Stimulated activated CD8-positive, alpha-beta memory T cell treated with anti-CD3 and anti-CD28 coated beads, Interleukin-12 subunit alpha, Interleukin-12 subunit beta, amount 100 ng/mL, for 1 hour (primary cell): Measurements from ENCODE around the gene SULF2.

ENCODE experiments used
- DNase-seq: peaks from one replicate; pipeline ENCODE4 v3.0.0-alpha.2; 2020; ENCODE audit warnings: low read depth

Gene SULF2

GRCh38 chr20:47784599-47785310, 526 bp downstream of the SULF2 start:
- DNase-seq, result no peak

DNA sequence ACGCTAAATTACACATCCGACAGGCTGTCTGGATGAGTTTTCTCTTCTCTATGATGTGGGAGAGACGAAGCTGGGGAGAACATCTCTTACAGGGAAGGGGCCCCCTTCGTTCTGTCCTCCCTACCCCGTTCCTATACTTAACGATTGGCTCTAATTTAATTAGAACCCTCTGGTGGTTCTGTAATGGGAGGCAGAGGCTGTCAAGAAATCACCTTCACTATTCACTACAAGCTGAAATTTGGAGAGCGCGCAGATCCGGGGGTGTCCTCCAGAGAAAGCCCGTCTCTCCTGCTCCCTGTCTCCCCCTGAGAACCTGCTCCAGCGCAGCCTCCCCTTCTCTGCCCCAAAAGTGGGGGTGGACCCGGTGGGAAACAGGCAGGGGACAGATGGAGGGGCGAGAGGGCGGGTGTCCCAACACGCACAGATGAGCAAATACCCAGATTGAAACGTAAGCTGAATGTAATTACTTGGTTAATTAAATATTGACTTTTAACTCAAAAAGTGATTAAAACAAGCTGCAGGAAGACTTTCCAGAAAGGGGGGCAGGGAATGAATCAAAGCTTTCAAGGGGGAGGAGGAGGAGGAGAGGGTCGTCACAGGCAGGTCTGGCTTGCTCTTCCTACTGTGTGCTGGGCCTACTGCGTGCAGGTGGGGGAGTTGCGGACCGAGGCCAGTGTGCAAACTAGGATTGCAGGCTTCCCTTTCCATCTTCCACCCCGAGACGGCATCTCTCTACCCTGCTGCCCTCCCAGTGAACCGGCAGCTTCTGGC, 1.3 kb downstream of the SULF2 start:
- no peak for DNase-seq

- DNase-seq, result no peak
These were observed 2.2 kb downstream of the SULF2 start for GRCh38 chr20:47782920-47783552.

- DNase-seq, result no peak
These were observed 3.2 kb downstream of the SULF2 start for GRCh38 chr20:47782076-47782475.

DNA sequence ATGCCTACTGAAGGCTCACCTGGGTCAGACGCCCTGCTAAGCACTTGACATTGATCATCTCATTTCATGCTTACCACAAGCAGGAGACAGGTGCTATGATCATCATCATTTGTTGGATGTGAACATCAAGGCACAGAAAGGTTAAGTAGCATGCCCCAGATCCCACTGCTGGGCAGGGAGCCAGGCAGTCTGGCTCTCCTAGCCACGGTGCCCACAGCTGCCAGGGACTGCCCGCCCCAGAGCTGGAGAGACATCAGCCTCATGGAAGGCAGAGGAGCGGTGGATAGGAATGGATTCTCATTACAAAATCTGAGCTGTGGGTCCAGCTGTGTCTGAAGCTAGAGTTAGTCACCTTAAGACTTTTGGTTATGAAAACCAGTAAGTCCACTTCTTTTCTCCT, 3.6 kb downstream of the SULF2 start:
- no peak for DNase-seq

GRCh38 chr20:47780720-47781389, 4.4 kb downstream of the SULF2 start:
- no peak for DNase-seq

GRCh38 chr20:47778398-47779354, 6.6 kb downstream of the SULF2 start:
- no peak for DNase-seq

DNA sequence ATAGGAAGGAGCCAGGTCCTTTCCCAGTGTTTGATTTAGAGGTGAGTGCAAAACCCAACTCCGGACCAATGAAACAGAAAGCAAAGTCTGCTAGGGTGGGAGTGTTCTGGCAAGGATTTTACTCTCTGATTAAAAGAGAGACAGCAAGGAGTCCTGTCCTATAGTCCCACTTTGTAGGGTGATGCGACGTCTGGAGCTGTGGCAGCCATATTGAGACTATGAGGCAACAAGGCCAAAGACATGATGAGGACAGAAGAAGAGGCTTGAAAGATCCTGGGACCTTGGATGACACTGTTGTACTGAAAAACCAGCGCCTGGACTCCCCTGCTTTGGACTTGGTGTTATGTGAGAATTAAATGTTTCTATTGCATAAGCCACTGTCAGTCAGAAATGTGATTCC, 8.1 kb downstream of the SULF2 start:
- DNase-seq, result no peak

- no peak for DNase-seq
These were observed 8.6 kb downstream of the SULF2 start for GRCh38 chr20:47776639-47777038.

GRCh38 chr20:47775841-47776240, 9.4 kb downstream of the SULF2 start:
- DNase-seq, result no peak

GRCh38 chr20:47775039-47775438, 10.2 kb downstream of the SULF2 start:
- no peak for DNase-seq

DNA sequence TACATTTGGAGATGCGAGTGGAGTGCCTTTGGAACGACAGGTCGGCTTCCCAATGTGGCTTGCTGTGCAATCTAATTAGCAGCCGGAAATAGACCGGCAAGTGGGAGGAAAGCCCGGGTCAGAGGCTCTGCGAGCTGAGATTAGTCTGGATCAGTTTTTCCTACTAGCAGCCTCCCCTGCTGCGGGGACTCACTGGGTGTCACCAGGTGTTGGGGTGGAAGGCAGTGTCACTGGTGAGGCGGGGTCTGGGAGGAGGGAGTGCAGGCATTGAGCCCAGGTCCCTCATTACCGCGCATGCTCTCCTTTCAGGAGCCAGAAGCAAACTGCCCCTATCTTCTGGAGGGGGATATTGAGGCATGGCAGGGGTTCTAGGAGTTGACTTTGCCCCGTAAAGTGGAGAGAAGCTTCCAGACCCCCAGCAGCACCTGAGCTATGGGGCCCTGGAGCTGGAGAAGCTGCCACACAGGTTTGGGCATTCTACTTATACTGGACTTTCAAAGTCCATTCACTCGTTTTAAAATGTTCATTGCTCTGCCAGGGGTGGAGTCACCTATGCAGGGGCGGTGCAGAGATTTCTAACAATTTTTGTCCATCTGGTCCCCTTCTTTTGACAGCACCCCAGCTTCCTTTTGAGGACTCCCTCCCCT, 11.0 kb downstream of the SULF2 start:
- no peak for DNase-seq

GRCh38 chr20:47773371-47773786, 11.9 kb downstream of the SULF2 start:
- DNase-seq, result no peak

DNA sequence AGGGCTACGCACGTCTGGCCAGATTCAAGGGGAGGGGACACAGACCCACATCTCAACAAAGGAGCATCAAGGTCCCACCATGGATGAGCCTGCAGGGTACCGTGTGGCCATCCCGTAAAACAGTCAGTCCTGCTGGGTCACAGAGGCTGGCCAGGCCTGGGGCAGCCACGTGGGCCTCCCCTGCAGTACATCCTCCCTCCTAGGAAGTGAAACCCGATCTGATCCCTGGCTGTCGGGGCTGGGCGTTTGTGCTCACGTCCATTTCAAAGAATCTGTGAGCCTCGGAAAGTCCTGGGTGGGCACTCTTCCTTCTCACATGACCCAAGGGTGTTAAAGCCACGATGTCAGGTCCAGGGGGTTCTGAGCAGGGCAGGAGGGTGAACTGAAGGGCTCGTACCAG, 14.3 kb downstream of the SULF2 start:
- no peak for DNase-seq

- DNase-seq, result no peak
These were observed 17.1 kb downstream of the SULF2 start for GRCh38 chr20:47768016-47768824.

GRCh38 chr20:47765691-47766594, 19.3 kb downstream of the SULF2 start:
- no peak for DNase-seq

GRCh38 chr20:47765271-47765670, 20.0 kb downstream of the SULF2 start:
- DNase-seq, result no peak

DNA sequence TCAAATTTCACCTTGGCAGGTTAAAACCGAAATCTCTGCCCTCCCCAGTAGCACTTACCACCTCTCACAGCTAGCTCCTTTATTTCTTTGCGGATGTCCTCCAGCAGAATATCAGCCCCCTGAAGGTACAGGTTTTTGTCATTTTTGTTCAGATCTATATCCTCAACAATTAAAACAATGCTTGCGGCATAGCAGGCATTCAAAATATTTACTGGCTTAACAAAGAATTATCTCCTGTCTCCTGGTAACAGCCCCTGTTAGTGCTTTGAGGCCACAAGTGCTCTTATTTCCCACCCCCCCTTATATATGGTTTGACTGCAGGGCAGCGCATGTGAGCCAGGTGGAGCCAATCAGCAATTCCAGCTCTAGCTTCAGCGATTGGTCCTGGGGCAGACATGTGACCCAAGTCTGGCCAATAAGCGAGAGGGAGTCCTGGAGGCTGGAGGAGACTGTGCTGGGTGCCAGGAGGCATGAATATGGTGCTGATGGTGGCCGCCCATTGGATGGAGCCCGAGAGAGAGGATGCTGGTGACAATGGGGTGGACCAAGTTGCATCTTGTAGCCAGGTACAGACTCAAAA, 21.0 kb downstream of the SULF2 start:
- DNase-seq, result no peak
